Spleen (tissue), 7 donors: Measurements from ENCODE around the gene PTOV1.
A peak's percentile ranks its signal among the peaks of the same experiment; 100 is the strongest.

Experiments
- CTCF ChIP-seq, 11 experiments: fragments of 200-600 bp in 7 of 11; fragments of 450-650 bp in 4 of 11; sonication (generic) in 4 of 11; IDR thresholded peaks in 8 of 11; conservative IDR thresholded peaks in 3 of 11; 1 replicate in 7 of 11; 2 replicates in 4 of 11; pipeline versions ENCODE4 v1.4.0 to v1.8.0; 2016 to 2021; ENCODE audit warnings: antibody characterized with exemption in 11 of 11, inconsistent platforms in 4 of 11, mild to moderate bottlenecking in 1 of 11
- POLR2A ChIP-seq, 3 donors: fragments of 450-650 bp; IDR thresholded peaks; one replicate each; pipeline ENCODE4 v1.5.1; 2017; ENCODE audit warnings: antibody characterized with exemption in 3 of 3, mild to moderate bottlenecking in 1 of 3
- POLR2AphosphoS5 ChIP-seq, 3 donors: sonication (generic); formaldehyde crosslinking; IDR thresholded peaks; one replicate each; pipeline ENCODE4 v1.5.1; 2017; ENCODE audit warnings: antibody characterized with exemption in 3 of 3
- donor health status: DM: no; HTN: no; CAD: no; lungs with moderate emphysema.
- donor health status: DM: no; HTN: no; CAD: no.
- donor health status: DM: no; HTN: no; CAD: no.

GRCh38 chr19:49869009-49869483 is 18.1 kb downstream of the PTOV1 start:
- TF ChIP-seq CTCF (IDR thresholded peaks at IDR 0.05 in 8 of 11, conservative IDR thresholded peaks at IDR 0.05 in 3 of 11), result no peak
- TF ChIP-seq POLR2A (IDR thresholded peaks at IDR 0.05), result peak in 1 of 3 donors; percentile 24
- TF ChIP-seq POLR2AphosphoS5 (IDR thresholded peaks at IDR 0.05), result peak in 1 of 3 donors; percentile 66
